Adipocyte (in vitro differentiated cells): ENCODE measurements around the gene AJM1.
"Not testable (repeated sequence)": the region's sequence is repeated elsewhere in the genome, so short reads cannot be mapped to it uniquely, and the experiment has no call there.

ENCODE experiments used
- DNase-seq: peaks from one replicate; pipeline ENCODE4 v3.0.0-alpha.2; 2015; ENCODE audit warnings: low read depth
- H3K27me3 ChIP-seq: replicated peaks from 2 replicates; pipeline ENCODE4 v1.7.0; 2013; ENCODE audit warnings: mild to moderate bottlenecking, low read length, moderate library complexity; ENCODE audit not compliant: control insufficient read depth, insufficient read depth
- H3K36me3 ChIP-seq: 2 replicates; pipeline ENCODE4 v1.7.0; 2013; ENCODE audit warnings: low read length, mild to moderate bottlenecking, moderate library complexity; ENCODE audit not compliant: control insufficient read depth, insufficient read depth, severe bottlenecking
- H3K4me1 ChIP-seq: 2 replicates; pipeline ENCODE4 v1.7.0; 2013; ENCODE audit warnings: mild to moderate bottlenecking, low read length, moderate library complexity; ENCODE audit not compliant: control insufficient read depth, insufficient read depth
- H3K4me3 ChIP-seq: 2 replicates; pipeline ENCODE4 v1.7.0; 2013; ENCODE audit warnings: mild to moderate bottlenecking, low read length, moderate library complexity
- H3K9ac ChIP-seq: 2 replicates; pipeline ENCODE4 v1.7.0; 2013; ENCODE audit warnings: mild to moderate bottlenecking, low read length, moderate library complexity
- H3K9me3 ChIP-seq: 2 replicates; pipeline ENCODE4 v1.7.0; 2013; ENCODE audit warnings: mild to moderate bottlenecking, low read length, moderate library complexity; ENCODE audit not compliant: control insufficient read depth

The AJM1 gene

DNA sequence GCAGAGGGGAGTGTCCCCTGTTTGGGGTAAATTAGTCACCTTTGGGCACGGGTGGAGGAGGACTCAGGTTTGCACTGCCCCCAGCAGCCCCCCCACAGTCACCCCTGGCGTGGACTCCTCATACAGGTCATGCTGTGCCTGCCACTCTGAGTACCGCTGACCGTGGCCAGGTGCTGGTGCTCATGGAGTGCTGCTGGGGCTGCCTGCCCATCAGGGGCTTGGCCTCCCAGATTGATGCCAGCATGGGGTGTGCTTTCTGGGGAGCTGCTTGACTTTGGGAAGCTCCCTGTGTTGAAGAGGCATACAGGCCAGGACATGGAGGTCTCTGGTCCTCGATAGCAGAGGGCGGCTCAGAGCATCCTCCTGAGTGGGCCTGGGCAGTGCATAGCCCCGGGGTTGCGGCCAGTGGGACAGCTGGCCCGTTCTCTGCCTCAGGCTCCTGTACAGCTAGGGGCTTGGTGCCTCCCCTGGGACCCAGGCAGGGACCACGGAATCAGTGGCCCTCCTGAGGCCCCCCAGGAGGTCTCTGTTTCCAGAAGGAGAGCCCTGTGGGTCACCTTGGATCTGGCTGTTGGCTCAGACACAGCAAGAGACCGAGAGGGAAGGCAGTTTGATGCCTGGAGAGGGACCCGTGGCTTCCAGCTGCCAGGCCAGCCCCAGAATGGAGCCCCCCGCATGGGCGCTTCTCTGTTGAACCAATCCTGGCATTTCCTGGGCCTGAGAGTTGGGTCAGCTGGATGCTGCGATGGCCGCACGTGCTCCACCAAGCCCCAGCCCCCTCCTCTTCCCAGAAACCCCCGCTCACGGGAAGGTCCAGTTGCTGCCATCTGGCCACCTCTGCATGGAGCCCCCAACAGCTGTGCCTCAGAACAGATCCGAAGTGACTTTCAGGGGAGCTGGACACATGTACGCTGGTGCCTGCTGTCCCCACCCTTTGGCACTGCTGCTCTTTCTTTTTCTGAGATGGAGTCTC is 6.1 kb upstream of the AJM1 start:
- no peak overlapping the region for H3K9ac ChIP-seq
- no peak overlapping the region for H3K4me3 ChIP-seq
- H3K4me1 ChIP-seq = no peaks in the 10 kb centered on the region
- no peaks in the 10 kb centered on the region for H3K9me3 ChIP-seq
- H3K36me3 ChIP-seq = peaks cover 30% of the 10 kb centered on the region
- DNase-seq = no peak
- H3K27me3 ChIP-seq = no peaks in the 10 kb centered on the region

DNA sequence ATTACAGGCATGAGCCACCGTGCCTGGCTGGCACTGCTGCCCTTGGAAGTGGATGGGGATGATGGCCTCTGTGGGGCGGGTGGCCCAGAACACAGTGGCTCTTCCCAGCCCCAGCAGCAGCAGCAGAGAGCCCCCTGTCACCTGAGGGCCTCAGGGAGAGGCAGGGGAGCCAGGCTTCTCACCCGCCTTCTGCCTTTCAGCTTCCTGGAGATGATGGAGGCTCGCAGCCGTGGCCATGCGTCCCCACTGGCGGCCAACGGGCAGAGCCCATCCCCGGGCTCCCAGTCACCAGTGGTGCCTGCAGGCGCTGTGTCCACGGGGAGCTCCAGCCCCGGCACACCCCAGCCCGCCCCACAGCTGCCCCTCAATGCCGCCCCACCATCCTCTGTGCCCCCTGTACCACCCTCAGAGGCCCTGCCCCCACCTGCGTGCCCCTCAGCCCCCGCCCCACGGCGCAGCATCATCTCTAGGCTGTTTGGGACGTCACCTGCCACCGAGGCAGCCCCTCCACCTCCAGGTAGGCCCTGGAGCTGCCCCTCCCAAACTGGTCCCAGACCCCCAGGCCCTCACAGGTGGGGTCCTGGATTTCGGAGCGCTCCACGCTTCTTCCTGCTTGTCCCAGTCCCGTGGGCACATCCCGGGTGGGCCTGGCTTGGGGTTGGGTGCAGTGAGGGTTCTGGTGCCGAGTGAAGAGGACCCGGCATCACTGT is 5.0 kb upstream of the AJM1 start:
- no peaks in the 10 kb centered on the region for H3K9me3 ChIP-seq
- no peaks in the 10 kb centered on the region for H3K27me3 ChIP-seq
- H3K9ac ChIP-seq = no peak overlapping the region
- H3K36me3 ChIP-seq = peaks cover 19% of the 10 kb centered on the region
- peaks cover 8% of the 10 kb centered on the region for H3K4me1 ChIP-seq
- DNase-seq = no peak
- no peak overlapping the region for H3K4me3 ChIP-seq

- not testable (repeated sequence) for H3K27me3 ChIP-seq, H3K4me1 ChIP-seq, H3K9me3 ChIP-seq, H3K9ac ChIP-seq, H3K4me3 ChIP-seq, DNase-seq
- peaks cover 15% of the 10 kb centered on the region for H3K36me3 ChIP-seq
These were observed 4.4 kb upstream of the AJM1 start for GRCh38 chr9:136837856-136838277.

DNA sequence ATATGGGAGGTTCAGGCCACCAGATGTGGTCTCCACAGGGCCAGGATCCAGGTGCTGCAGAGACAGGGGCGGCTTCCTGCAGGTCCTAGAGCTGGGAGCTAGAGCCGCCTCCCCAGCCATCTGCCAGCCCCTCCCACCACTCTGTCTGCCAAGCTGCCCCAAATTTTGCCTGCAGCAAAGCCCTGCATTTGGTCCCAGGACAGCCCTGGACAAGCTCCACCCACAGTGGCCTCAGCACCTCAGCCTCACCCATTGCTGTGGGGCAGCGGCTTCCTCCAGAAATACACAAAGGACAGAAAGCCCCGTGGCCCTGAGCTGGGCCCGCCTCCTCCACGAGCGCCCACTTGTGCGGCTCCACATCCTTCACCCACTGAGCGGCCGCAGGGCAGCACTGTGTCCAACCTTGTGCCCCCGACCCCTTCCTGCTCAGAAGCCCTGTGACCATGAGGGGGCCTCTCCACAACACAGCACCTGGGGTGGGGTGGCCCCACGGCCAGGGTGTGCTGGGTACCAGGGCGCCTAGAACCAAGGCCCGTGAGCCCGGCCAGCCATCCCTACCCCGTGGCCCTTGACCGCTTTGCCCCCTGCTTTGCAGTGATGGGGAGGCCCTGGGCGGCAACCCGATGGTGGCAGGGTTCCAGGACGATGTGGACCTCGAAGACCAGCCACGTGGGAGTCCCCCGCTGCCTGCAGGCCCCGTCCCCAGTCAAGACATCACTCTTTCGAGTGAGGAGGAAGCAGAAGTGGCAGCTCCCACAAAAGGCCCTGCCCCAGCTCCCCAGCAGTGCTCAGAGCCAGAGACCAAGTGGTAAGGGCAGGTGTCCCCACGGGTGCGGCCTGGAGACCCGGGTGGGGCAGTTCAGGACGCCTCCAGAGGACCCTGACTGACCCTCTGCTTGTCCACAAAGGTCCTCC is 3.7 kb upstream of the AJM1 start:
- H3K4me3 ChIP-seq = no peak overlapping the region
- H3K36me3 ChIP-seq = peaks cover 15% of the 10 kb centered on the region
- H3K9ac ChIP-seq = no peak overlapping the region
- H3K9me3 ChIP-seq = no peaks in the 10 kb centered on the region
- DNase-seq = no peak
- H3K27me3 ChIP-seq = no peaks in the 10 kb centered on the region
- peaks cover 8% of the 10 kb centered on the region for H3K4me1 ChIP-seq

DNA sequence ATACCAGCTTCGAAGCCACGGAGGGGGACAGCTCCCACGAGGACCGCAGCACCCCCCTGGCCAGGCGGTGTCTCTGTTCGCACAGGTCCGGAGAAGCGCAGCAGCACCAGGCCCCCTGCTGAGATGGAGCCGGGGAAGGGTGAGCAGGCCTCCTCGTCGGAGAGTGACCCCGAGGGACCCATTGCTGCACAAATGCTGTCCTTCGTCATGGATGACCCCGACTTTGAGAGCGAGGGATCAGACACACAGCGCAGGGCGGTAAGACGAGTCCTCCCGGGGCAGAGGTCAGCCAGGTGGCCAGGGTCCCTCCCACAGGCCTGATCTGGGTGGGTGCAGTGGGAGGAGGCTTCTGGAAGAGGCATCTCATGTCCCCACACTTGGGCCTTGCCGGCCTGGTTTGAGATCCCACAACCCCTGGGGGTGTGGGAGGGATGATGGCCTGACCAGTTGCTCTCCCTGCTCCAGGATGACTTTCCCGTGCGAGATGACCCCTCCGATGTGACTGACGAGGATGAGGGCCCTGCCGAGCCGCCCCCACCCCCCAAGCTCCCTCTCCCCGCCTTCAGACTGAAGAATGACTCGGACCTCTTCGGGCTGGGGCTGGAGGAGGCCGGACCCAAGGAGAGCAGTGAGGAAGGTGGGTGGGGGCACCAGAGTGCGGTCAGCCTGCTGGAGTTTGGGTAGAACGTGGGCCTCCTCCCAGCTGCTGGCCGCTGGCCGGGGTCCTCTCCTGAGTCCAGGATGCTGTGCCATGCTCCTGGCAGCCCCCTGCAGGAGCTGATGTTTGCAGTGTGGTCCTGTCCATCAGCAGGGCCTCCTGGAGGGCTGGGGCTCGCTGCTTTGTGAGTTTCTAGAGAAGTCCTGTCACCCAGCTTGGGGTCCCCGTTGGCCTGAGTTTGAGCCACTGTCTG is 2.8 kb upstream of the AJM1 start:
- no peak for DNase-seq
- H3K4me1 ChIP-seq = peaks cover 8% of the 10 kb centered on the region

GRCh38 chr9:136840140-136840876 is 2.0 kb upstream of the AJM1 start:
- no peak overlapping the region for H3K9ac ChIP-seq
- H3K36me3 ChIP-seq = peaks cover 15% of the 10 kb centered on the region
- no peak for DNase-seq
- no peak overlapping the region for H3K4me3 ChIP-seq
- peaks cover 8% of the 10 kb centered on the region for H3K4me1 ChIP-seq
- H3K9me3 ChIP-seq = no peaks in the 10 kb centered on the region
- no peaks in the 10 kb centered on the region for H3K27me3 ChIP-seq

More for the DNA sequence above, 2.8 kb upstream of the AJM1 start:
- Histone ChIP-seq H3K27me3 (no peaks in the 10 kb centered on the region), H3K9ac (no peak overlapping the region), H3K36me3 (peaks cover 15% of the 10 kb centered on the region), H3K4me3 (no peak overlapping the region), H3K9me3 (no peaks in the 10 kb centered on the region)

- Histone ChIP-seq H3K4me3 (no peak overlapping the region), H3K9ac (no peak overlapping the region), H3K36me3 (peaks cover 15% of the 10 kb centered on the region), H3K9me3 (no peaks in the 10 kb centered on the region), H3K27me3 (no peaks in the 10 kb centered on the region), H3K4me1 (peaks cover 8% of the 10 kb centered on the region)
- peak; percentile 42 for DNase-seq
These were observed 1.2 kb upstream of the AJM1 start for GRCh38 chr9:136840877-136841645.

DNA sequence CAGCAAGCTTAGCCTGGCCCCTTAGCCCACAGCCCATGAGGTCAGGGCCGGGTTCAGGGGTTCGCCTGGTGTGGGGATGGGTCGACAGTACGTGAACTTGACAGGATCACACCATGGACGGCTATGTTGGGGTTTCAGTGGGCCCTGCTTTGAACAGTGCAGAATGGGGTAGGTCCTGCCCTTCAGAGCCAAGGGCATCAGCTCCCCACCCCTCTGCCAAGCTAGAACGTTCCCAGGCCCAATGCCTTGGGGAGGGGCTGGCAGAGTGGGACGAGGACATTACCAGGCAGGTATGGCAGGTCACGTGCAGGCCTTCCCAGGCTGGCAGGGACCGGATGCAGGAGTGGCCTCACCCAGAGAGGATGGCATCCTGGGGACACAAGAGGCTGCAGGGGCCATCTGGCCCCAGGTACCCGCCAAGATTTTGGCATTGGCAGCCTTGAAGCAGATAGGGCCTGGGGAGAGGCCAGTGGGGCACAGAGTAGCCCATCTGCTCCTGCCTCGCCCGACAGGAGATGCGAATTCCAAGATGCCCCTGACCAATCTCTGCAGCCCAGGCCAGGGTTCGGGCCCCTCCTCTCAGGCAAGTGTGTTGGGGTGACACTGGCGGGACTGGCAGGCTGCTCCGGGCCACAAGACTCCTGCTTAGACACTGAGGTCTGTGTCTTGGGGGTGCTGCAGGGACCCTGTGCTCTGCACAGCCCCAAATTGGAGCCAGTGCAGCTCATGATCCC is 465 bp upstream of the AJM1 start:
- H3K4me3 ChIP-seq, DNase-seq, H3K9ac ChIP-seq, H3K4me1 ChIP-seq, H3K27me3 ChIP-seq, H3K9me3 ChIP-seq: not testable (repeated sequence)
- H3K36me3 ChIP-seq = peaks cover 15% of the 10 kb centered on the region

DNA sequence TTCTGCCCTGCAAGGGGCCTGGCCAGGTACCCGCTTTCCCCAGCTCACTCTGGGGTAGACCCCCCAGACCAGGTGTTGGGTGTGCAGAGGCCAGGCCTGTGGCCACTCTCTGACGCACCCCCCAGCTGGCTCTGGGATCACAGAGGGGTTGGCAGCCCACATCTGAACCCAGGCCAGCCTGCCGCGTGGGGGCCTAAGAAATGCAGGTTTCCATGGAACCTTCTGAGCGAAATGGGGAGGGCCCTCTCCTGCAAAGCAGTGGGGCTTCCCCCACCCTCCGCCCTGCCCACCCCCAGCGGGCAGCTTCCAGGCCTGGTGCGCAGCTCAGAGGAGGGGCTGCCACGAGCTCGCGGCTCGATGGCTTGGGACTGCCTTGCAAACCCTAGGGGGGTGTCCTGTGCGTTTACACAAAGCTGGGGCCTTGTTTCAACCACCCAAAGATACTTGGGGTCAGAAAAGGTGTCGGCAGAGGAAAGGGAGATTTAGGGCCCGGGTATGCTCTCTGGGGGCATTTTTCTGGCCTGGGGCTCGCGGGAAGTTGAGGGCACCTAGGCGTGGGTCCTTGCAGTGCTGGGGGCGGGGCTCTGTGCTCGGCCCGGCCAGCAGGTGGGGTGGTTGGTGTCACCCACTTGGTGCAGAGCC is 1.0 kb downstream of the AJM1 start:
- H3K9ac ChIP-seq, H3K9me3 ChIP-seq, H3K27me3 ChIP-seq, H3K4me1 ChIP-seq, H3K4me3 ChIP-seq, DNase-seq: not testable (repeated sequence)
- peaks cover 15% of the 10 kb centered on the region for H3K36me3 ChIP-seq
